NCI-H2171 (cell line): Measurements from ENCODE around the gene CHN2.

Source experiments
- DNase-seq: peaks from one replicate; lab custom pipeline; 2025; lab: John Stamatoyannopoulos, UW

Gene CHN2

DNA sequence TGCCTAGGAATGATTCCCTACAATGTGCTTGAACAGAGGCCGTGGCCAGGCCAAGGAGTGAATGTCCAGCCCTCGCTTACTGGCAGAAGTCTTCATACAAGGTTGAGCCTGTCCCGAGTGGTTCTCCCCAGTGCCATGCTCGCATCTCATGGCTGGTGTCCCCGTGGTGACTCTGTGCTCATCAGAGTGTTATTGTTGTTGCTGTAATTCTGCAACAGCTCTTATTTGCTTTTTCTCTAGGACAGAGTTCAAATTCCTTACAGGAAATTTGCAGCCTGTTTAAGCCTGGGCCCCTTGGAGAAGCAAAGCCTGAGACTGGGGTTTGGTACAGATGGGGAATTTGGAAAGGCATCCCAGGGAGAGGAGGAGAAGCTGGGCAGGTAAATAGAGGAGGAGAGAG, 211.3 kb downstream of the CHN2 start:
- no peak for DNase-seq

DNA sequence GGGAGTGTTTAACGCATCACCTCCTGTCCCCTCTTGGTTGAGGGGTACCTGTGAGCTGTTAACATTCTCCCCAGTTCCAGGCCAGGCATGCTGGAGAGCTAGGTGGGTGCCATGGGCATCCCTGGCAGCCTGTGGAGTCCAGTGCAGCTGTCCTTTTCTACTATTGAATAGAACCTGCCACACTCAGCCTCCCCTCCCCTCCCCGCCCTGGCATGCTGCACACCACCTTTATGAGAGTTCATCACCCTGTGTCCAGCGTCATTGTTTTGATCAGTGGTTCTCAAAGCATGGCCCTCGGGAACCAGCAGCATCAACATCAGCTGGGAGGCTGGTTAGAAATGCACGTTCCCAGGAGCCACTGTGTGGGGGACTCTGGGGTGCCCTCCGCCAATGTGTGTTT, 211.8 kb downstream of the CHN2 start:
- DNase-seq: no peak

DNA sequence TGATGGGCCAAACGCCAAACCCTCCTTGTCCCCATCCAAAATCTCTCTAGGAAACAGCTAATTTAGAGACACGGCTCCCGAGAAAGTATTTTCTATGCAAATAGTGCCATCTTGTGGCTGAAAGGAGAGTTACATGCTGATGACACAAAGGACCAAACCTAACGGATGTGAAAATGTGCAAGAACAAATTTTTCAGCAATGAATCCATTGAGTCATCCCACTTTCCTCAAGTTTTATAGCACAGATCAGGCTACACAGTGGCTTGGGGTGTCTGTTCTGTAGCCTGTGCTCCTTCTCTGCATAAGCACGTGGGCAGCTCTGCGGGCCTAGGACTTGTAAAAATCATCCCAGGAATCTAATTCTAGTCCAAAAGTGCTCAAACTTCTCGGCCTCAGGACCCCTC, 214.3 kb downstream of the CHN2 start:
- peak; percentile 66 for DNase-seq

DNA sequence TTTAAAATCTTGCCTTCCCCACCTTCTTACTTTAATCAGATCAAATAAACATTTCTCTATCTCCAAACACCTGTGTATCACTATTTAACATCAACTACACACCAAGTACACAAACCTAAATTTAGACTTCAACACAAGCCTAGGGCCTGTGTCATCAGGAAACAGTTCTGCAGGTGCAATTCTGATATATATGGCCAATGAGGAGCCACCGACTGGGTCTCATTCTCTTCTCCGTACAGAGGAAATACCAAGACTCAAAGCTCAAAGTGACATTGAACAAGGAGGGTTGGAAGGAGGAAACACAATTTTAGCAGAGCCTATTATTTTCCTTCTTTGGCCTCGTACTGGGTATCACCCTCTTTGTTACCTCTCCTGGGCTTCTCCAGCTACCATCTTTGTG, 216.4 kb downstream of the CHN2 start:
- DNase-seq: no peak

- no peak for DNase-seq
Observed at GRCh38 chr7:29412912-29413311, 218.3 kb downstream of the CHN2 start.

- no peak for DNase-seq
Observed at GRCh38 chr7:29413626-29414136, 219.1 kb downstream of the CHN2 start.

- no peak for DNase-seq
Observed at GRCh38 chr7:29414216-29414615, 219.6 kb downstream of the CHN2 start.

DNA sequence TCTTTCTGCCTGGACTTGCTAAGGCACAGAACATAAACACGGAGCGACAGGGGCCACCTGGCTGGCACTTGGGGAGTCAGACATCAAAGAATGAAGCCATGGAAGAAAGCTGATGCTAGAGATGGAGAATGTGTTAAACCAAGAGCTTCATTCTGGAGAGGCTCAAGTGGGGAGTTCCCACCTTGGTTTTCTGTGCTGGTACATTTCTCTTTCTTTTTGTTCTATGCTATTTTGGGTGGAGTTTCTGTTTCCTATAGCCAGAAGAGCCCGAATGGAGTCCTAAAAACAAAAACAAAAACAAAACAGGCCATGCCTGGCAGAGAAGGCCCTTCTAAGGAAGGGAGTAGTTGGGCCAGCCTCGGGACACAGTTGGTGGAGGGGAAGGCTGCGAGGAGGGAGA, 220.6 kb downstream of the CHN2 start:
- DNase-seq: no peak

DNA sequence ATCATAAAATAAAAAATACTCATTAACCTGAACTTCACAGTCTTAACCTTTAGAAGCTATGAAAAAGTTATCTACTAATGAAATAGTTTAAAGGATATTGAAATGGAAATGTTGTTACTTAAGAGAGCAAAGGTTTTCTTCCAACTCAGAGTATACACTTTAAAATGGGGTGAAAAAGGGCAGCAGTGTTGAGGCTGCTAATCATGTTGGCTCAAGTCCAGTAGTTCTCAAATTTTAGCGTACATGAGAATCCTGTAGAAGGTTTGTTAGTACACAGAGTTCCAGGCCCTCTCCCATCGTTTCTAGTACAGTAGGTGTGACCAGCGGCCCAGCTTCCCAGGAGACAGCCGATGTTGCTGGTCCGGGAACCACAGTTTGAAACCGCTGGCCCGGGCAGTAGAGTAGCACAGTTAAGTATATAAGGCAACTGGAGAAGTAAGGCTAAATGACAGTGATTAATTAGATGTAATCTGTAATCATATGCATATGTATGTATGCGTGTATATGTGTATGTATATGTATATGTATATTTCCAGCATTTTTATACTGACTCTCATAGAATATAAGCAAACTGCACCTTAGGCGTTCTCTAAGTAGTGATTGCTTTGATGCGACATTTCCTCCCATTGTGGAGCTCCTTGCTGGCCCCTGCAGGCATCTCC, 221.8 kb downstream of the CHN2 start:
- DNase-seq: no peak

- DNase-seq: no peak
Observed at GRCh38 chr7:29416938-29417305, 222.3 kb downstream of the CHN2 start.

GRCh38 chr7:29418056-29418455, 223.5 kb downstream of the CHN2 start:
- DNase-seq: no peak

GRCh38 chr7:29418651-29419050, 224.1 kb downstream of the CHN2 start:
- no peak for DNase-seq

DNA sequence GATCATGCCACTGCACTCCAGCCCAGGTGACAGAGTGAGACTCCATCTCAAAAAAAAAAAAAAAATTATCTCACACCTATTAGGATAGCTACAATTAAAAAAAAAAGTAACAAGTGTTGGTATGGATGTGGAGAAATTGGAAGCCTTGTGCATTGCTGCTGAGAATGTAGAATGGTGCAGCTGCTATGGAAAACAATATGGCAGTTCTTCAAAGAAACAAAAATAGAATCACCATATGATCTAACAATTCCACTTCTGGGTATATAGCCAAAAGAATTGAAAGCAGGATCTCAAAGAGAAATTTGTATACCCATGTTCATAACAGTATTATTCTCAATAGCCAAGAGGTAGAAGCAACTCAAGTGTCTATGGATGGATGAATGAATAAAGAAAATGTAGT, 225.4 kb downstream of the CHN2 start:
- DNase-seq: no peak

- DNase-seq: no peak
Observed at GRCh38 chr7:29421010-29421956, 226.7 kb downstream of the CHN2 start.

- DNase-seq: no peak
Observed at GRCh38 chr7:29422829-29423228, 228.3 kb downstream of the CHN2 start.

- DNase-seq: no peak
Observed at GRCh38 chr7:29424295-29424983, 229.9 kb downstream of the CHN2 start.

DNA sequence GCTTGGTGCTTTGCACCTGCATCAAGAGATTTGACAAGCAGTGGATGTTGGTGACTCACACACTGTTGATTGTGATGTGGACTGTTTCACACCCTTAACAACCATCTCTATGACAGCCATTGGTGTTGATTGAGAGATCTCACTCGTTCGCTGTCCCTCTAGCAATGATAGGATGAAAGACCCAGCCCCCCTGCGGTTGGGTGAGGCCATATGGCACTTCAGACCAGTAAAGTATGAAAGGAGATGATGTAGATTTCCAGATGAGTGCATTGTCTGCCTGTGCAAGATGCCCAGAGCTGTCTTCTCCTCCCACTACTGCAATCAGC, 230.4 kb downstream of the CHN2 start:
- DNase-seq: no peak

DNA sequence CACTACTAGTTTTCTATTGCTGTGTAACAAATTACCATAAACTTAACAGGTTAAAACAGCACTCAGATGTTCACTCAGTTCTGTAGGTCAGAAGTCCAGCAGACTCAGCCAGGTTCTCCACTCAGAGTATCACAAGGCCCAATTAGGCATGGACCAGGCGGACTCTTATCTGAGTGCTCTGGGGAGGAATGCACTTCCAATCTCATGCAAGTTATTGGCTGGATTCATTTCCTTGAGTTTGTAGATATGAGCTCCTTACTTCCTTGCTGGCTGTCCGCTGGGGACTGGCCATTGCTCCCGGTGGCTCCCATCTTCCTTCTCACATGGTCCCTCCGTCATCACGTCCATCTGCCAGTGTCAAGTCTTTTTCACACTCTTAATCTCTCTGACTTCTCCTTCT, 232.0 kb downstream of the CHN2 start:
- DNase-seq: no peak

GRCh38 chr7:29429401-29429800, 234.8 kb downstream of the CHN2 start:
- no peak for DNase-seq

GRCh38 chr7:29430279-29430949, 235.8 kb downstream of the CHN2 start:
- DNase-seq: no peak

GRCh38 chr7:29431686-29432085, 237.1 kb downstream of the CHN2 start:
- DNase-seq: no peak

- no peak for DNase-seq
Observed at GRCh38 chr7:29432721-29433120, 238.1 kb downstream of the CHN2 start.
